HEK293 (cell line): ENCODE results near the gene RIN1.

ENCODE experiments used
- CTCF ChIA-PET: fragments of 350-600 bp; formaldehyde crosslinking; extraction: SDS; loops from one replicate; lab custom pipeline; 2021; ENCODE audit warnings: antibody characterized with exemption; lab: Yijun Ruan, JAX
- POLR2A ChIA-PET: fragments of 300-600 bp; formaldehyde crosslinking; extraction: SDS; loops from one replicate; lab custom pipeline; 2020; ENCODE audit warnings: antibody characterized with exemption, inconsistent platforms; lab: Yijun Ruan, JAX
- H3K27ac ChIP-seq: fragments of 200-500 bp; sonication (Bioruptor generic); 2 replicates; pipeline ENCODE4 v1.5.1; 2014; ENCODE audit warnings: low read depth, low read length, control low read depth, inconsistent platforms; ENCODE audit errors: extremely low read depth
- H3K36me3 ChIP-seq, 2 experiments: fragments of 200-500 bp in 1 of 2; sonication (Bioruptor generic) in 1 of 2; 1 replicate in 1 of 2; 2 replicates in 1 of 2; pipeline ENCODE4 v1.5.1; 2014 to 2017; ENCODE audit warnings: inconsistent platforms in 2 of 2, low read length in 2 of 2; ENCODE audit not compliant: control insufficient read depth in 2 of 2, insufficient read depth in 1 of 2
- H3K4me1 ChIP-seq: fragments of 200-500 bp; sonication (Bioruptor generic); 2 replicates; pipeline ENCODE4 v1.5.1; 2014; ENCODE audit warnings: mild to moderate bottlenecking, low read length, inconsistent platforms; ENCODE audit not compliant: control insufficient read depth, insufficient read depth
- H3K4me3 ChIP-seq: 2 replicates; pipeline ENCODE4 v1.5.1; 2011; ENCODE audit warnings: low read depth, mild to moderate bottlenecking, control low read depth, low read length, moderate library complexity
- H3K9me3 ChIP-seq: fragments of 200-500 bp; sonication (Bioruptor generic); 2 replicates; pipeline ENCODE4 v1.5.1; 2014; ENCODE audit warnings: low read depth, low read length, inconsistent platforms; ENCODE audit not compliant: control insufficient read depth, insufficient read depth
- CTCF ChIP-seq: fragments of 450-650 bp; formaldehyde crosslinking; IDR thresholded peaks from 2 replicates; pipeline ENCODE4 v1.5.1; 2016; ENCODE audit warnings: missing biosample characterization, missing genetic modification characterization
- GLI4 ChIP-seq: fragments of 450-650 bp; formaldehyde crosslinking; IDR thresholded peaks from 2 replicates; pipeline ENCODE4 v1.5.1; 2016; ENCODE audit warnings: missing biosample characterization, missing genetic modification characterization
- GLIS2 ChIP-seq: fragments of 450-650 bp; formaldehyde crosslinking; IDR thresholded peaks from 2 replicates; pipeline ENCODE4 v1.5.1; 2016; ENCODE audit warnings: missing biosample characterization, missing genetic modification characterization
- HOXC10 ChIP-seq: sonication (generic); formaldehyde crosslinking; IDR thresholded peaks from 2 replicates; pipeline ENCODE4 v1.8.1; 2023; ENCODE audit warnings: mild to moderate bottlenecking, missing genetic modification reagents
- KLF17 ChIP-seq: fragments of 450-650 bp; formaldehyde crosslinking; IDR thresholded peaks from 2 replicates; pipeline ENCODE4 v1.5.1; 2016; ENCODE audit warnings: missing biosample characterization, missing genetic modification characterization
- ZBTB26 ChIP-seq: fragments of 450-650 bp; formaldehyde crosslinking; optimal IDR thresholded peaks from 2 replicates; pipeline ENCODE3; 2016; ENCODE audit warnings: missing biosample characterization, mild to moderate bottlenecking, missing genetic modification characterization
- ZFP69B ChIP-seq: fragments of 450-650 bp; formaldehyde crosslinking; IDR thresholded peaks from 2 replicates; pipeline ENCODE4 v1.5.1; 2016; ENCODE audit warnings: missing biosample characterization, missing genetic modification characterization
- ZNF155 ChIP-seq: fragments of 450-650 bp; formaldehyde crosslinking; IDR thresholded peaks from 2 replicates; pipeline ENCODE4 v1.5.1; 2016; ENCODE audit warnings: missing biosample characterization, missing genetic modification characterization
- ZNF404 ChIP-seq: fragments of 450-650 bp; formaldehyde crosslinking; IDR thresholded peaks from 2 replicates; pipeline ENCODE4 v1.5.1; 2017; ENCODE audit warnings: missing biosample characterization, missing genetic modification characterization
- ZNF501 ChIP-seq: fragments of 450-650 bp; formaldehyde crosslinking; IDR thresholded peaks from 2 replicates; pipeline ENCODE4 v1.5.1; 2016; ENCODE audit warnings: missing biosample characterization, missing genetic modification characterization
- ZNF585B ChIP-seq: fragments of 450-650 bp; formaldehyde crosslinking; IDR thresholded peaks from 2 replicates; pipeline ENCODE4 v1.5.1; 2016; ENCODE audit warnings: missing biosample characterization, missing genetic modification characterization
- ZNF664 ChIP-seq: fragments of 450-650 bp; formaldehyde crosslinking; IDR thresholded peaks from 2 replicates; pipeline ENCODE4 v1.5.1; 2016; ENCODE audit warnings: missing biosample characterization, missing genetic modification characterization
- ZNF747 ChIP-seq: fragments of 450-650 bp; formaldehyde crosslinking; IDR thresholded peaks from 2 replicates; pipeline ENCODE4 v1.5.1; 2016; ENCODE audit warnings: missing biosample characterization, missing genetic modification characterization
- ZNF791 ChIP-seq: fragments of 450-650 bp; formaldehyde crosslinking; IDR thresholded peaks from 2 replicates; pipeline ENCODE4 v1.5.1; 2016; ENCODE audit warnings: missing biosample characterization, missing genetic modification characterization
- ZNF830 ChIP-seq: fragments of 450-650 bp; IDR thresholded peaks from 2 replicates; pipeline ENCODE4 v1.5.0; 2018; ENCODE audit warnings: missing biosample characterization, missing genetic modification characterization, low read depth, mild to moderate bottlenecking, moderate library complexity
- TF ChIP-seq, protein P1 (sequence below): fragments of 450-650 bp; IDR thresholded peaks from 2 replicates; pipeline ENCODE4 v1.5.1; 2018; ENCODE audit warnings: missing biosample characterization, missing genetic modification characterization
- TF ChIP-seq, protein P2 (sequence below): fragments of 450-650 bp; formaldehyde crosslinking; IDR thresholded peaks from 2 replicates; pipeline ENCODE4 v1.5.1; 2017; ENCODE audit warnings: missing biosample characterization, missing genetic modification characterization
- TF ChIP-seq, protein P3 (sequence below): fragments of 450-650 bp; formaldehyde crosslinking; IDR thresholded peaks from 2 replicates; pipeline ENCODE4 v1.5.1; 2016; ENCODE audit warnings: missing biosample characterization, missing genetic modification characterization, borderline replicate concordance
- TF ChIP-seq, protein P4 (sequence below): fragments of 450-650 bp; formaldehyde crosslinking; IDR thresholded peaks from 2 replicates; pipeline ENCODE4 v1.5.1; 2016; ENCODE audit warnings: missing biosample characterization, missing genetic modification characterization

Gene RIN1

DNA sequence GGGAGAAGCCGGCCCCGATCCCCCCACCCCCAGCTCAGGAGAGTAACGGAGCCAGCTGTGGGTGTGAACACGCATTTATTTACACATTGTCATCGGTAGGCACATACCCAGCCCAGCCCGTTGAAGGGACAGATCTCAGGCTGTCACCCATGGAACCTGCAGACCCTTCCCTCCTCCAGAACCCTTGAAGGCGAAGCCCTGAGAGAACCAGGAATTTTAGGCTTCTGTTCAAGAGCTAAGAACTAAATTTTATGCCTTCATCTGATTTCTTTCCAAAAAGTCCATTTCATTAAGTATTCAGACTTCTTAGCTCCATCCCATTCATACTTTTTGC lies 9.0 kb upstream of the RIN1 start:
- Histone ChIP-seq H3K9me3 (no peaks in the 10 kb centered on the region), H3K27ac (peak overlapping the region; percentile 13; the same call in 1 of the 2 replicates), H3K4me3 (peak overlapping the region; percentile 35), H3K4me1 (no peaks in the 10 kb centered on the region), H3K36me3 (peaks cover 0 to 35% of the 10 kb centered on the region in 2 experiments; a peak in 2 of 3 replicates)
- no peak for TF ChIP-seq ZNF155 (tag by site-specific recombination)
- TF ChIP-seq, protein P1, sequence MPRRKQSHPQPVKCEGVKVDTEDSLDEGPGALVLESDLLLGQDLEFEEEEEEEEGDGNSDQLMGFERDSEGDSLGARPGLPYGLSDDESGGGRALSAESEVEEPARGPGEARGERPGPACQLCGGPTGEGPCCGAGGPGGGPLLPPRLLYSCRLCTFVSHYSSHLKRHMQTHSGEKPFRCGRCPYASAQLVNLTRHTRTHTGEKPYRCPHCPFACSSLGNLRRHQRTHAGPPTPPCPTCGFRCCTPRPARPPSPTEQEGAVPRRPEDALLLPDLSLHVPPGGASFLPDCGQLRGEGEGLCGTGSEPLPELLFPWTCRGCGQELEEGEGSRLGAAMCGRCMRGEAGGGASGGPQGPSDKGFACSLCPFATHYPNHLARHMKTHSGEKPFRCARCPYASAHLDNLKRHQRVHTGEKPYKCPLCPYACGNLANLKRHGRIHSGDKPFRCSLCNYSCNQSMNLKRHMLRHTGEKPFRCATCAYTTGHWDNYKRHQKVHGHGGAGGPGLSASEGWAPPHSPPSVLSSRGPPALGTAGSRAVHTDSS (tag by site-specific recombination): no peak
- TF ChIP-seq ZFP69B (tag by site-specific recombination): no peak
- TF ChIP-seq CTCF (tag by site-specific recombination): no peak
- TF ChIP-seq GLI4: no peak
- TF ChIP-seq, protein P2, sequence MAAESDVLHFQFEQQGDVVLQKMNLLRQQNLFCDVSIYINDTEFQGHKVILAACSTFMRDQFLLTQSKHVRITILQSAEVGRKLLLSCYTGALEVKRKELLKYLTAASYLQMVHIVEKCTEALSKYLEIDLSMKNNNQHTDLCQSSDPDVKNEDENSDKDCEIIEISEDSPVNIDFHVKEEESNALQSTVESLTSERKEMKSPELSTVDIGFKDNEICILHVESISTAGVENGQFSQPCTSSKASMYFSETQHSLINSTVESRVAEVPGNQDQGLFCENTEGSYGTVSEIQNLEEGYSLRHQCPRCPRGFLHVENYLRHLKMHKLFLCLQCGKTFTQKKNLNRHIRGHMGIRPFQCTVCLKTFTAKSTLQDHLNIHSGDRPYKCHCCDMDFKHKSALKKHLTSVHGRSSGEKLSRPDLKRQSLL (tag by site-specific recombination): no peak
- no peak for TF ChIP-seq ZBTB26 (tag by site-specific recombination)
- TF ChIP-seq, protein P3, sequence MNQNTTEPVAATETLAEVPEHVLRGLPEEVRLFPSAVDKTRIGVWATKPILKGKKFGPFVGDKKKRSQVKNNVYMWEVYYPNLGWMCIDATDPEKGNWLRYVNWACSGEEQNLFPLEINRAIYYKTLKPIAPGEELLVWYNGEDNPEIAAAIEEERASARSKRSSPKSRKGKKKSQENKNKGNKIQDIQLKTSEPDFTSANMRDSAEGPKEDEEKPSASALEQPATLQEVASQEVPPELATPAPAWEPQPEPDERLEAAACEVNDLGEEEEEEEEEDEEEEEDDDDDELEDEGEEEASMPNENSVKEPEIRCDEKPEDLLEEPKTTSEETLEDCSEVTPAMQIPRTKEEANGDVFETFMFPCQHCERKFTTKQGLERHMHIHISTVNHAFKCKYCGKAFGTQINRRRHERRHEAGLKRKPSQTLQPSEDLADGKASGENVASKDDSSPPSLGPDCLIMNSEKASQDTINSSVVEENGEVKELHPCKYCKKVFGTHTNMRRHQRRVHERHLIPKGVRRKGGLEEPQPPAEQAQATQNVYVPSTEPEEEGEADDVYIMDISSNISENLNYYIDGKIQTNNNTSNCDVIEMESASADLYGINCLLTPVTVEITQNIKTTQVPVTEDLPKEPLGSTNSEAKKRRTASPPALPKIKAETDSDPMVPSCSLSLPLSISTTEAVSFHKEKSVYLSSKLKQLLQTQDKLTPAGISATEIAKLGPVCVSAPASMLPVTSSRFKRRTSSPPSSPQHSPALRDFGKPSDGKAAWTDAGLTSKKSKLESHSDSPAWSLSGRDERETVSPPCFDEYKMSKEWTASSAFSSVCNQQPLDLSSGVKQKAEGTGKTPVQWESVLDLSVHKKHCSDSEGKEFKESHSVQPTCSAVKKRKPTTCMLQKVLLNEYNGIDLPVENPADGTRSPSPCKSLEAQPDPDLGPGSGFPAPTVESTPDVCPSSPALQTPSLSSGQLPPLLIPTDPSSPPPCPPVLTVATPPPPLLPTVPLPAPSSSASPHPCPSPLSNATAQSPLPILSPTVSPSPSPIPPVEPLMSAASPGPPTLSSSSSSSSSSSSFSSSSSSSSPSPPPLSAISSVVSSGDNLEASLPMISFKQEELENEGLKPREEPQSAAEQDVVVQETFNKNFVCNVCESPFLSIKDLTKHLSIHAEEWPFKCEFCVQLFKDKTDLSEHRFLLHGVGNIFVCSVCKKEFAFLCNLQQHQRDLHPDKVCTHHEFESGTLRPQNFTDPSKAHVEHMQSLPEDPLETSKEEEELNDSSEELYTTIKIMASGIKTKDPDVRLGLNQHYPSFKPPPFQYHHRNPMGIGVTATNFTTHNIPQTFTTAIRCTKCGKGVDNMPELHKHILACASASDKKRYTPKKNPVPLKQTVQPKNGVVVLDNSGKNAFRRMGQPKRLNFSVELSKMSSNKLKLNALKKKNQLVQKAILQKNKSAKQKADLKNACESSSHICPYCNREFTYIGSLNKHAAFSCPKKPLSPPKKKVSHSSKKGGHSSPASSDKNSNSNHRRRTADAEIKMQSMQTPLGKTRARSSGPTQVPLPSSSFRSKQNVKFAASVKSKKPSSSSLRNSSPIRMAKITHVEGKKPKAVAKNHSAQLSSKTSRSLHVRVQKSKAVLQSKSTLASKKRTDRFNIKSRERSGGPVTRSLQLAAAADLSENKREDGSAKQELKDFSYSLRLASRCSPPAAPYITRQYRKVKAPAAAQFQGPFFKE (tag by site-specific recombination): no peak
- no peak for TF ChIP-seq ZNF585B (tag by site-specific recombination)
- TF ChIP-seq KLF17 (tag by site-specific recombination): no peak
- TF ChIP-seq, protein P4, sequence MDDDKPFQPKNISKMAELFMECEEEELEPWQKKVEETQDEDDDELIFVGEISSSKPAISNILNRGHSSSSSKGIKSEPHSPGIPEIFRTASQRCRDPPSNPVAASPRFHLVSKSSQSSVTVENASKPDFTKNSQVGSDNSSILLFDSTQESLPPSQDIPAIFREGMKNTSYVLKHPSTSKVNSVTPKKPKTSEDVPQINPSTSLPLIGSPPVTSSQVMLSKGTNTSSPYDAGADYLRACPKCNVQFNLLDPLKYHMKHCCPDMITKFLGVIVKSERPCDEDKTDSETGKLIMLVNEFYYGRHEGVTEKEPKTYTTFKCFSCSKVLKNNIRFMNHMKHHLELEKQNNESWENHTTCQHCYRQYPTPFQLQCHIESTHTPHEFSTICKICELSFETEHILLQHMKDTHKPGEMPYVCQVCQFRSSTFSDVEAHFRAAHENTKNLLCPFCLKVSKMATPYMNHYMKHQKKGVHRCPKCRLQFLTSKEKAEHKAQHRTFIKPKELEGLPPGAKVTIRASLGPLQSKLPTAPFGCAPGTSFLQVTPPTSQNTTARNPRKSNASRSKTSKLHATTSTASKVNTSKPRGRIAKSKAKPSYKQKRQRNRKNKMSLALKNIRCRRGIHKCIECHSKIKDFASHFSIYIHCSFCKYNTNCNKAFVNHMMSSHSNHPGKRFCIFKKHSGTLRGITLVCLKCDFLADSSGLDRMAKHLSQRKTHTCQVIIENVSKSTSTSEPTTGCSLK: no peak
- no peak for TF ChIP-seq HOXC10 (CRISPR knock-in tag)
- no peak for TF ChIP-seq ZNF830
- no peak for TF ChIP-seq ZNF501 (tag by site-specific recombination)
- no peak for TF ChIP-seq ZNF664 (tag by site-specific recombination)
- TF ChIP-seq GLIS2 (tag by site-specific recombination): no peak
- no peak for TF ChIP-seq ZNF747
- TF ChIP-seq ZNF404 (tag by site-specific recombination): no peak
- TF ChIP-seq ZNF791 (tag by site-specific recombination): no peak
- ChIA-PET CTCF (interaction anchor here (0.6 to 3.8 kb wide), 11 partner anchors 10 to 232 kb away, joined by 3 to 28 read pairs (median 4); no protein-coding TSS in a partner anchor), POLR2A (interaction anchor here (0.6 to 4.3 kb wide), 5 partner anchors 10 to 67 kb away, joined by 3 to 18 read pairs (median 7); partner anchors contain the start of genes RIN1, SLC29A2 and YIF1A)
